ENCODE measurements around the gene ESRRG. TPM values are rescaled to one million over a fixed set of nuclear protein-coding genes. Genes with fewer than 3 reads are reported as not detected.
"Not testable (repeated sequence)": the region's sequence is repeated elsewhere in the genome, so short reads cannot be mapped to it uniquely, and the experiment has no call there.

ESRRG gene
- total RNA-seq, 2 donors from 2014 or later: not detected

GRCh38 chr1:216555653-216556052 is 167.6 kb downstream of the ESRRG start:
- no peak overlapping the region for H3K27ac Mint-ChIP-seq
- H3K4me1 Mint-ChIP-seq (ENCODE audit: low read depth in 2 of 2): no peaks in the 10 kb centered on the region
- H3K9me3 Mint-ChIP-seq: peaks cover 4% of the 10 kb centered on the region
- no peak for DNase-seq (ENCODE audit: low spot score)
- H3K27me3 Mint-ChIP-seq: no peaks in the 10 kb centered on the region
- H3K4me3 Mint-ChIP-seq: no peak overlapping the region
- ATAC-seq: no peak
- no peaks in the 10 kb centered on the region for H3K36me3 Mint-ChIP-seq

- H3K27me3 Mint-ChIP-seq: no peaks in the 10 kb centered on the region
- H3K9me3 Mint-ChIP-seq: peaks cover 4% of the 10 kb centered on the region
- no peaks in the 10 kb centered on the region for H3K4me1 Mint-ChIP-seq (ENCODE audit: low read depth in 2 of 2)
- no peak for DNase-seq (ENCODE audit: low spot score)
- H3K36me3 Mint-ChIP-seq: no peaks in the 10 kb centered on the region
- no peak overlapping the region for H3K27ac Mint-ChIP-seq
- no peak overlapping the region for H3K4me3 Mint-ChIP-seq
- ATAC-seq: no peak
These were observed 168.3 kb downstream of the ESRRG start for GRCh38 chr1:216554934-216555333.

GRCh38 chr1:216553766-216554165 is 169.5 kb downstream of the ESRRG start:
- Mint-ChIP-seq H3K4me3 (no peak overlapping the region), H3K27ac (no peak overlapping the region), H3K4me1 (ENCODE audit: low read depth in 2 of 2) (no peaks in the 10 kb centered on the region), H3K27me3 (no peaks in the 10 kb centered on the region), H3K36me3 (peaks cover 4% of the 10 kb centered on the region), H3K9me3 (peaks cover 7% of the 10 kb centered on the region)
- ATAC-seq (no peak), DNase-seq (ENCODE audit: low spot score) (no peak)

- no peak for DNase-seq (ENCODE audit: low spot score)
- Mint-ChIP-seq H3K4me3 (no peak overlapping the region), H3K27me3 (no peaks in the 10 kb centered on the region), H3K4me1 (ENCODE audit: low read depth in 2 of 2) (no peaks in the 10 kb centered on the region), H3K36me3 (peaks cover 4% of the 10 kb centered on the region), H3K27ac (no peak overlapping the region), H3K9me3 (peaks cover 10% of the 10 kb centered on the region)
- ATAC-seq: no peak
These were observed 170.2 kb downstream of the ESRRG start for GRCh38 chr1:216553040-216553439.

GRCh38 chr1:216549796-216550195 is 173.4 kb downstream of the ESRRG start:
- Mint-ChIP-seq H3K27ac (no peak overlapping the region), H3K9me3 (peaks cover 6% of the 10 kb centered on the region), H3K4me3 (no peak overlapping the region), H3K4me1 (ENCODE audit: low read depth in 2 of 2) (no peaks in the 10 kb centered on the region), H3K27me3 (no peaks in the 10 kb centered on the region), H3K36me3 (peaks cover 4% of the 10 kb centered on the region)
- ATAC-seq (no peak), DNase-seq (ENCODE audit: low spot score) (no peak)

GRCh38 chr1:216542741-216543140 is 180.5 kb downstream of the ESRRG start:
- Mint-ChIP-seq H3K36me3 (no peaks in the 10 kb centered on the region), H3K27ac (no peak overlapping the region), H3K4me3 (no peak overlapping the region), H3K4me1 (ENCODE audit: low read depth in 2 of 2) (no peaks in the 10 kb centered on the region), H3K27me3 (no peaks in the 10 kb centered on the region), H3K9me3 (peaks cover 3% of the 10 kb centered on the region)
- ATAC-seq (no peak), DNase-seq (ENCODE audit: low spot score) (no peak)

GRCh38 chr1:216542263-216542662 is 181.0 kb downstream of the ESRRG start:
- Mint-ChIP-seq H3K27me3 (no peaks in the 10 kb centered on the region), H3K36me3 (no peaks in the 10 kb centered on the region), H3K9me3 (peaks cover 3% of the 10 kb centered on the region), H3K4me1 (ENCODE audit: low read depth in 2 of 2) (no peaks in the 10 kb centered on the region), H3K4me3 (no peak overlapping the region), H3K27ac (no peak overlapping the region)
- ATAC-seq (no peak), DNase-seq (ENCODE audit: low spot score) (no peak)

GRCh38 chr1:216535751-216536150 is 187.5 kb downstream of the ESRRG start:
- Mint-ChIP-seq H3K27me3 (no peaks in the 10 kb centered on the region), H3K9me3 (peaks cover 13% of the 10 kb centered on the region), H3K27ac (no peak overlapping the region), H3K36me3 (no peaks in the 10 kb centered on the region), H3K4me1 (ENCODE audit: low read depth in 2 of 2) (peaks cover 0 to 5% of the 10 kb centered on the region in 2 donors), H3K4me3 (no peak overlapping the region)
- DNase-seq (ENCODE audit: low spot score) (no peak), ATAC-seq (no peak)

- no peak overlapping the region for H3K4me3 Mint-ChIP-seq
- H3K27ac Mint-ChIP-seq: no peak overlapping the region
- H3K9me3 Mint-ChIP-seq: peaks cover 13% of the 10 kb centered on the region
- ATAC-seq: no peak
- H3K27me3 Mint-ChIP-seq: no peaks in the 10 kb centered on the region
- H3K4me1 Mint-ChIP-seq (ENCODE audit: low read depth in 2 of 2): peaks cover 0 to 5% of the 10 kb centered on the region in 2 donors
- DNase-seq (ENCODE audit: low spot score): no peak
- no peaks in the 10 kb centered on the region for H3K36me3 Mint-ChIP-seq
These were observed 188.2 kb downstream of the ESRRG start for GRCh38 chr1:216535059-216535458.

- Mint-ChIP-seq H3K4me3 (no peak overlapping the region), H3K4me1 (ENCODE audit: low read depth in 2 of 2) (peaks cover 0 to 5% of the 10 kb centered on the region in 2 donors), H3K27ac (no peak overlapping the region), H3K36me3 (no peaks in the 10 kb centered on the region), H3K27me3 (no peaks in the 10 kb centered on the region), H3K9me3 (peaks cover 13% of the 10 kb centered on the region)
- ATAC-seq: no peak
- no peak for DNase-seq (ENCODE audit: low spot score)
These were observed 189.5 kb downstream of the ESRRG start for GRCh38 chr1:216533776-216534175.

- H3K4me3 Mint-ChIP-seq: no peak overlapping the region
- DNase-seq (ENCODE audit: low spot score) (no peak), ATAC-seq (no peak)
- no peak overlapping the region for H3K27ac Mint-ChIP-seq
- peaks cover 0 to 5% of the 10 kb centered on the region in 2 donors for H3K4me1 Mint-ChIP-seq (ENCODE audit: low read depth in 2 of 2)
- H3K27me3 Mint-ChIP-seq: no peaks in the 10 kb centered on the region
- H3K36me3 Mint-ChIP-seq: no peaks in the 10 kb centered on the region
- peaks cover 17% of the 10 kb centered on the region for H3K9me3 Mint-ChIP-seq
These were observed 190.9 kb downstream of the ESRRG start for GRCh38 chr1:216532251-216532798.

GRCh38 chr1:216531263-216532239 is 191.7 kb downstream of the ESRRG start:
- H3K36me3 Mint-ChIP-seq: no peaks in the 10 kb centered on the region
- H3K4me3 Mint-ChIP-seq: peak overlapping the region; percentile 68
- H3K27ac Mint-ChIP-seq: peak overlapping the region in 1 of 2 donors; percentile 8
- ATAC-seq (no peak), DNase-seq (ENCODE audit: low spot score) (no peak)
- no peaks in the 10 kb centered on the region for H3K27me3 Mint-ChIP-seq
- peaks cover 0 to 5% of the 10 kb centered on the region in 2 donors for H3K4me1 Mint-ChIP-seq (ENCODE audit: low read depth in 2 of 2)
- peaks cover 15% of the 10 kb centered on the region for H3K9me3 Mint-ChIP-seq

GRCh38 chr1:216529851-216530250 is 193.4 kb downstream of the ESRRG start:
- DNase-seq (ENCODE audit: low spot score); ATAC-seq; H3K27me3 Mint-ChIP-seq: not testable (repeated sequence)

GRCh38 chr1:216528816-216529215 is 194.4 kb downstream of the ESRRG start:
- Mint-ChIP-seq H3K36me3 (no peaks in the 10 kb centered on the region), H3K4me1 (ENCODE audit: low read depth in 2 of 2) (peaks cover 0 to 5% of the 10 kb centered on the region in 2 donors), H3K9me3 (peaks cover 10% of the 10 kb centered on the region), H3K4me3 (no peak overlapping the region), H3K27me3 (no peaks in the 10 kb centered on the region), H3K27ac (no peak overlapping the region)
- ATAC-seq: no peak
- DNase-seq (ENCODE audit: low spot score): no peak

More at GRCh38 chr1:216529851-216530250, 193.4 kb downstream of the ESRRG start:
- H3K36me3 Mint-ChIP-seq; H3K27ac Mint-ChIP-seq; H3K4me1 Mint-ChIP-seq (ENCODE audit: low read depth in 2 of 2); H3K4me3 Mint-ChIP-seq: not testable (repeated sequence)
- peaks cover 10% of the 10 kb centered on the region for H3K9me3 Mint-ChIP-seq

Measured in natural killer cell treated with Interleukin-12 subunit alpha and Interleukin-12 subunit beta and Interleukin-15 and Interleukin-18, amount 100 ng/mL, for 72 hours (primary cell).